ENCODE measurements around the gene LRRC55. TPM values are rescaled to one million over a fixed set of nuclear protein-coding genes. Genes with fewer than 3 reads are reported as not detected.

Gene LRRC55
- total RNA-seq, 1 donor from 2014 or later = 0.12 TPM

DNA sequence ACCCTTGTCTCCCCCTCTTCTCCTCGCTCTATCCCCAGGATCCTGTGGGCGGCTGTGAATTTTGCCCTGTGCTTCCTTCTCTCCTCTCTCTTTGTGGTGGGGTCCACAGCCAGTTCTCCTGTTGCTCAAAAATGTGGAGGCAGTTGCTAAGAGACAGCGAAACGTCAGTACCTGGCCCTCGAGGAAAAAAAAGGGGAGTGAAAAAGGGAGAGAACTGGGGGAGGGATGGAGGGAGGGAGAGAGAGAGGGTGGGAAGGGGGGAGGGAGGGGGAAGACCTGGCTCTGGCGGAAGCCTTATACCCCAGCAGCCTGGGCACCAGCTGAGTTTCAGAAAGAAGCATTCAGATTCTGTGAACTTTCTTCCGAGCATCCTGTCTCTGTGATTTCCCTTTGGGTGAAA is 2.1 kb upstream of the LRRC55 start:
- peaks cover 37% of the 10 kb centered on the region for H3K27me3 Mint-ChIP-seq
- DNase-seq (ENCODE audit: low spot score, unreplicated experiment) = no peak
- H3K9me3 Mint-ChIP-seq (ENCODE audit: low read depth) = no peaks in the 10 kb centered on the region
- H3K27ac Mint-ChIP-seq = no peak overlapping the region
- H3K4me1 Mint-ChIP-seq (ENCODE audit: low read depth) = peaks cover 10% of the 10 kb centered on the region
- peak overlapping the region; percentile 50 for H3K4me3 Mint-ChIP-seq (ENCODE audit: low read depth)
- TF ChIP-seq, protein P1, sequence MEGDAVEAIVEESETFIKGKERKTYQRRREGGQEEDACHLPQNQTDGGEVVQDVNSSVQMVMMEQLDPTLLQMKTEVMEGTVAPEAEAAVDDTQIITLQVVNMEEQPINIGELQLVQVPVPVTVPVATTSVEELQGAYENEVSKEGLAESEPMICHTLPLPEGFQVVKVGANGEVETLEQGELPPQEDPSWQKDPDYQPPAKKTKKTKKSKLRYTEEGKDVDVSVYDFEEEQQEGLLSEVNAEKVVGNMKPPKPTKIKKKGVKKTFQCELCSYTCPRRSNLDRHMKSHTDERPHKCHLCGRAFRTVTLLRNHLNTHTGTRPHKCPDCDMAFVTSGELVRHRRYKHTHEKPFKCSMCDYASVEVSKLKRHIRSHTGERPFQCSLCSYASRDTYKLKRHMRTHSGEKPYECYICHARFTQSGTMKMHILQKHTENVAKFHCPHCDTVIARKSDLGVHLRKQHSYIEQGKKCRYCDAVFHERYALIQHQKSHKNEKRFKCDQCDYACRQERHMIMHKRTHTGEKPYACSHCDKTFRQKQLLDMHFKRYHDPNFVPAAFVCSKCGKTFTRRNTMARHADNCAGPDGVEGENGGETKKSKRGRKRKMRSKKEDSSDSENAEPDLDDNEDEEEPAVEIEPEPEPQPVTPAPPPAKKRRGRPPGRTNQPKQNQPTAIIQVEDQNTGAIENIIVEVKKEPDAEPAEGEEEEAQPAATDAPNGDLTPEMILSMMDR (IDR thresholded peaks at IDR 0.05; ENCODE audit: unreplicated experiment) = no peak
- no peaks in the 10 kb centered on the region for H3K36me3 Mint-ChIP-seq (ENCODE audit: insufficient read depth)

DNA sequence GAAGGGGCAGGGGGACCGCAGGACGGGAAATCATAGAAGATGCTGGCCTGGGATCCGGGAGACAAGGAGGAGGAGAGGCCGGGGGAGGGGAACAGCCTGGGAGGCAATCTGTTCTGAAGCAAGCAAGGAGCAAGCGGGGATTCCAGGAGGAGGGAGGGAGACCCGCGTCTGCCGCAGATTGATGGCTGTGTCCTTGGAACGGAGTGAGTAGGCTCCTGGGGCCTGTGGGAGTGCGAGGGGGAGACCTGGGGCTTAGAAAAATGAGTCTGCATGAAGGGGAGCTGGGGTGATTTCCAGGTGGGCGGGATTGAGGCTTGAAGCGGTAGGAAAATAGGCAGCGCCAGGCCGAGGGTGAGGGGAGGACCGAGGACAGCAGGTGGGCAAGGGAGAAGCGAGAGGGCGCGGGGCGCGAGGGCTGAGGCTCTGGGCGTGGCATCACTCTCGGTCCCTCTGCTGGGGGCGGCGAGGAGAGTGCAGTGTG is 1.6 kb upstream of the LRRC55 start:
- H3K4me1 Mint-ChIP-seq (ENCODE audit: low read depth) = peaks cover 10% of the 10 kb centered on the region
- H3K36me3 Mint-ChIP-seq (ENCODE audit: insufficient read depth) = no peaks in the 10 kb centered on the region
- DNase-seq (ENCODE audit: low spot score, unreplicated experiment) = no peak
- no peak overlapping the region for H3K27ac Mint-ChIP-seq
- peak overlapping the region; percentile 50 for H3K4me3 Mint-ChIP-seq (ENCODE audit: low read depth)
- TF ChIP-seq, protein P1 (IDR thresholded peaks at IDR 0.05; ENCODE audit: unreplicated experiment) = no peak
- H3K27me3 Mint-ChIP-seq = peaks cover 37% of the 10 kb centered on the region
- H3K9me3 Mint-ChIP-seq (ENCODE audit: low read depth) = no peaks in the 10 kb centered on the region

DNA sequence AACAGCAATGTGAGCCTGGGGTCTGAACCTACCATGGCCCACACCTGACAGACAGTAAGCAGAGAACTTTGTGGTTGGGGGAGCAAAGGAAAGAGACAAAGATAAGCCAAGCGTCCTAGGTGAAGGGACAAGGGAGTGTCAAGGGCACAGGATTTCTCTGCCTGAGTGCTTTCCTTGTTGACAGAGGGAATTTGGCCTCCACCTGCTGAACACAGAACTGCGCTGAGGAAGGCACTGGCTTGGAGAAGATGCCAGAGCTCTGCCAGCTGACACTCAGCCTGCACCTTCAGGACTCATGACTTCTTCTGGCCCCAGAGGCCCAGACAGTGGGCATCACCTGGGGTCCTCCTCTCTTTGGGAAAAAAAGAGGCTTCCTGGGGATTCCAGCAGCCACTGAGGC is 789 bp upstream of the LRRC55 start:
- H3K4me1 Mint-ChIP-seq (ENCODE audit: low read depth) = peaks cover 10% of the 10 kb centered on the region
- no peaks in the 10 kb centered on the region for H3K36me3 Mint-ChIP-seq (ENCODE audit: insufficient read depth)
- no peak overlapping the region for H3K4me3 Mint-ChIP-seq (ENCODE audit: low read depth)
- H3K9me3 Mint-ChIP-seq (ENCODE audit: low read depth) = no peaks in the 10 kb centered on the region
- H3K27me3 Mint-ChIP-seq = peaks cover 37% of the 10 kb centered on the region
- no peak for DNase-seq (ENCODE audit: low spot score, unreplicated experiment)
- TF ChIP-seq, protein P1 (IDR thresholded peaks at IDR 0.05; ENCODE audit: unreplicated experiment) = no peak
- H3K27ac Mint-ChIP-seq = no peak overlapping the region

DNA sequence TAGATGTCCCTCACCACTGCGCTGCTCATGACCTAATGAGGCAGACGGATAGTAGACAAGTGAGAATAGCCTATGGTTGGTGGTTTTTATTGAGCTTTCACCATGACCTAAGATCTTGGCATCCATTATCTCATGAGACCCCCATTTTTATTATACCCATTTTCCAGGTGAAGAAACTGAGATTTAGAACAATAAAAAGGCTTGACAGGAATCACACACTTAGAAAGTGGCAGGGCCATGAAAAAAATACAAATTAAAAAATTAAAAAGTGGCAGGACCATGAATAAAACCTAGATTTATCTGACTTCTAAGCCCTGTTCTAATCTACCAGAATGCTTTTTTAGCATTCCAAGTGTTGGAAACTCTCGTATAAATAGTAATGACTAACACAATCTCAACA is 1.1 kb downstream of the LRRC55 start:
- H3K27me3 Mint-ChIP-seq = peaks cover 41% of the 10 kb centered on the region
- H3K9me3 Mint-ChIP-seq (ENCODE audit: low read depth) = no peaks in the 10 kb centered on the region
- TF ChIP-seq, protein P1 (IDR thresholded peaks at IDR 0.05; ENCODE audit: unreplicated experiment) = no peak
- no peak for DNase-seq (ENCODE audit: low spot score, unreplicated experiment)
- no peaks in the 10 kb centered on the region for H3K36me3 Mint-ChIP-seq (ENCODE audit: insufficient read depth)
- H3K4me3 Mint-ChIP-seq (ENCODE audit: low read depth) = no peak overlapping the region
- no peak overlapping the region for H3K27ac Mint-ChIP-seq
- H3K4me1 Mint-ChIP-seq (ENCODE audit: low read depth) = peaks cover 10% of the 10 kb centered on the region

DNA sequence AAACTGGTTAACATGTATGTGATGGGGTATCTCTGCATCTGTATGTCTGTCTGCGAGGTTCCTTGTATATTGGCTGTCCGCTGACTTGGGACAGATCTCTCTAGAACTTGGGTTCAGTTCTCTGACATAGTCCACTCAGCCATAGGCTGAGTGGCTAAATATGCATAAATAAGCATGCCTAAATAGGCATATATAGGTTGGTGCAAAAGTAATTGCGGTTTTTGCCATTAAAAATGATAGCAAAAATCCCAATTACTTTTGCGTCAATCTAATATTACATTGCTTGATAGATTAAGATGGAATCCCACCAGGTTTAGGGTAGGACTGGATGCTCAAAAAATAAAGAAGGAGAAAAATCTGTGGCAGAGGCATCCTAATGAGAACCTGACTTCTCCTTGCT is 8.8 kb downstream of the LRRC55 start:
- Mint-ChIP-seq H3K27ac (no peak overlapping the region), H3K27me3 (peaks cover 19% of the 10 kb centered on the region), H3K9me3 (ENCODE audit: low read depth) (peaks cover 5% of the 10 kb centered on the region), H3K4me1 (ENCODE audit: low read depth) (no peaks in the 10 kb centered on the region), H3K36me3 (ENCODE audit: insufficient read depth) (no peaks in the 10 kb centered on the region), H3K4me3 (ENCODE audit: low read depth) (no peak overlapping the region)
- TF ChIP-seq, protein P1 (IDR thresholded peaks at IDR 0.05; ENCODE audit: unreplicated experiment) = no peak
- DNase-seq (ENCODE audit: low spot score, unreplicated experiment) = no peak

Measured in progenitor cell of endocrine pancreas (in vitro differentiated cells).